ENCODE data around the gene PCBP4.
A peak's percentile ranks its signal among the peaks of the same experiment; 100 is the strongest.

PCBP4 gene

DNA sequence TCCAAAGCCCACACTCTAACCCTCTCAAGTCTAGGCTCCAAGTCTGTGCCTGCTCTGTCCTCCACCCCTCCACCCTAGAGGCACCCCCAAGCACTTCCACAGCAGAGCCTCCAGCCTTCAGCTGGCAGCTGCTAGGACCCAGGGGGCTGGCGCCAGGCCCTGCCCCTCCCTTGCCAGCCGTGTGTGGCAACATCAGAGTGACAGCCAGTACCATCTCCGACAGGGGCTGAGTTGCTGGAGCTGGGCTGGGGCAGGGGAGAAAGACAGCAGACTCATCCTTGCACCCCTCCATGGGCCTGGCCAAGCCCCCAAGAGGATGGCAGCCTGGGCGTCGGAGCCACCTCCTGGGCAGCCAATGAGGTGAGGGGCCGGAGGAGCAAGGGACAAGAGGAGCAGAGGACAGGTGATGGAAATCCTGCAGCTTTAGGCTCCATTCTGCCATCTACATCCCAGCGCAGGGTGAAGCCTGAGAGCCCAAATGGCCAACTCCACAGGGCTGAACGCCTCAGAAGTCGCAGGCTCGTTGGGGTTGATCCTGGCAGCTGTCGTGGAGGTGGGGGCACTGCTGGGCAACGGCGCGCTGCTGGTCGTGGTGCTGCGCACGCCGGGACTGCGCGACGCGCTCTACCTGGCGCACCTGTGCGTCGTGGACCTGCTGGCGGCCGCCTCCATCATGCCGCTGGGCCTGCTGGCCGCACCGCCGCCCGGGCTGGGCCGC, 11.9 kb downstream of the PCBP4 start, which contains the start of gene GPR62:
TSS of gene GPR62 (plus strand) at position 207 of the 718 bp plus-strand sequence. CDS start at position 479, 272 bp downstream.
- peak within 1 kb of the TSS; percentile 26 for H3K4me3 ChIP-seq (ENCODE audit: low read depth, low read length)
- TF ChIP-seq, protein P1, sequence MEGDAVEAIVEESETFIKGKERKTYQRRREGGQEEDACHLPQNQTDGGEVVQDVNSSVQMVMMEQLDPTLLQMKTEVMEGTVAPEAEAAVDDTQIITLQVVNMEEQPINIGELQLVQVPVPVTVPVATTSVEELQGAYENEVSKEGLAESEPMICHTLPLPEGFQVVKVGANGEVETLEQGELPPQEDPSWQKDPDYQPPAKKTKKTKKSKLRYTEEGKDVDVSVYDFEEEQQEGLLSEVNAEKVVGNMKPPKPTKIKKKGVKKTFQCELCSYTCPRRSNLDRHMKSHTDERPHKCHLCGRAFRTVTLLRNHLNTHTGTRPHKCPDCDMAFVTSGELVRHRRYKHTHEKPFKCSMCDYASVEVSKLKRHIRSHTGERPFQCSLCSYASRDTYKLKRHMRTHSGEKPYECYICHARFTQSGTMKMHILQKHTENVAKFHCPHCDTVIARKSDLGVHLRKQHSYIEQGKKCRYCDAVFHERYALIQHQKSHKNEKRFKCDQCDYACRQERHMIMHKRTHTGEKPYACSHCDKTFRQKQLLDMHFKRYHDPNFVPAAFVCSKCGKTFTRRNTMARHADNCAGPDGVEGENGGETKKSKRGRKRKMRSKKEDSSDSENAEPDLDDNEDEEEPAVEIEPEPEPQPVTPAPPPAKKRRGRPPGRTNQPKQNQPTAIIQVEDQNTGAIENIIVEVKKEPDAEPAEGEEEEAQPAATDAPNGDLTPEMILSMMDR (IDR thresholded peaks at IDR 0.05; ENCODE audit: low read depth, low read length, missing control alignments), result no peak
- in situ Hi-C loops (cut with HindIII; ENCODE audit: low sequenced_read_pairs), result no loop called here
- DNase-seq (ENCODE audit: low read depth), result no peak

DNA sequence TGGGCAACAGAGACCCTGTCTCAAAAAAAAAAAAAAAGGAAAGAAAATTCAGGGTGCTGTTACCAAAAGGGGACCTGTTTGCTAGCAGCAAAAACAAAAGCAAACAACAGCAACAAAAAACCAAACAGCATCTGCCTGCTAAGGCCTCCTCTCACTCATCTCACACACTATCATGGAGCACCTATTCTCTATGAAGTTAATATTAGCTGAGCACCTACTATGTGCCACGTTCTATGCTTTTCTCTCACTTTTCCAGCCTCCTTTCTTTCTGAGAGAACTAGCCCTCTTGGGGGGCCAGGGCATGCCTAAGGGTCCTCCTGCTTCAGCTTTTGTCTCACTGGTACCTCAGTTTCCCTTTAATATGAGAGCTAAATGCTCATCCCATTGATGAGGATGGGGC, 12.5 kb downstream of the PCBP4 start:
- TF ChIP-seq, protein P1 (IDR thresholded peaks at IDR 0.05; ENCODE audit: low read depth, low read length, missing control alignments), result no peak
- in situ Hi-C loops (cut with HindIII; ENCODE audit: low sequenced_read_pairs), result no loop called here
- no peak overlapping the region for H3K4me3 ChIP-seq (ENCODE audit: low read depth, low read length)
- no peak for DNase-seq (ENCODE audit: low read depth)

DNA sequence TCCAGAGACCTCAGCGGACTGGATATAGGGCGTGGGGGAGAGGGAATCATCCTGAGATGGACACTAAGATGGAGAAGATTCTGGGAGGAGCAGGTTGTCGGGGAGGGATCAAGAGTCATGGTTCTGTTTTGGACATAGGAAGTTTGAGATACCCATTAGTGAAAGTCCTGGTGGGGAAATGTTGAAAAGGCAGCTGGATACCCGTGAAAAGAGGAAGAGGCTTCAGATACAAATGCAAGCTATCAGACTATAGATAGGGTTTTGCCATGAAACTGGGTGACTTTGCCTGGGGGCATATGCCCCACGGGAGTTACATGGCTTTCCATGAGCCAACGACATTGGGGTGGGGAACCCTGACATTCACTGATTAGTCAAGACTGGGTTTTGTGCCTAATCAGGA, 13.1 kb downstream of the PCBP4 start:
- TF ChIP-seq, protein P1 (IDR thresholded peaks at IDR 0.05; ENCODE audit: low read depth, low read length, missing control alignments), result no peak
- no peak for DNase-seq (ENCODE audit: low read depth)
- H3K4me3 ChIP-seq (ENCODE audit: low read depth, low read length), result no peak overlapping the region
- in situ Hi-C loops (cut with HindIII; ENCODE audit: low sequenced_read_pairs), result no loop called here

DNA sequence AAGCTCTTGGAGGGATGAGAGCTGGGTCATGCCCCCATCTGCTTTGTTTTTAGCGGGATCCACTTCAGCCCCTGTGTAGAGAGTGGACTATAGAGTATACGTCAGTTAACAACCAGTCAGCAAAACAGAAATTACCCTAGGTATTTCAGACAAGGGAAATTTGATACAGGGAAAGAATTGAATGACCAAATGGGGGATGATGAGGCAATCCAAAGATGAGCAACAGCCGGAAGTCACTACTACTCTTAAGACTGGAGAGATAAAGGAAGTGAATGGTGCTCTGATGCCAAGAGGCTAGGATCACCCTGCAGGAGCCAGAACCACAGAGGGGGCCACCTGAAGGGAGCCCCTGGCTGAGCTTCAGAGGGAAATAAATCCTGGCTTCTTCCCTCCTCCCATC, 13.8 kb downstream of the PCBP4 start:
- in situ Hi-C loops (cut with HindIII; ENCODE audit: low sequenced_read_pairs), result no loop called here
- H3K4me3 ChIP-seq (ENCODE audit: low read depth, low read length), result no peak overlapping the region
- TF ChIP-seq, protein P1 (IDR thresholded peaks at IDR 0.05; ENCODE audit: low read depth, low read length, missing control alignments), result no peak
- DNase-seq (ENCODE audit: low read depth), result no peak

GRCh38 chr3:51950899-51951298, 16.4 kb downstream of the PCBP4 start:
- in situ Hi-C loops (cut with HindIII; ENCODE audit: low sequenced_read_pairs), result no loop called here
- TF ChIP-seq, protein P1 (IDR thresholded peaks at IDR 0.05; ENCODE audit: low read depth, low read length, missing control alignments), result no peak
- DNase-seq (ENCODE audit: low read depth), result no peak
- no peak overlapping the region for H3K4me3 ChIP-seq (ENCODE audit: low read depth, low read length)

DNA sequence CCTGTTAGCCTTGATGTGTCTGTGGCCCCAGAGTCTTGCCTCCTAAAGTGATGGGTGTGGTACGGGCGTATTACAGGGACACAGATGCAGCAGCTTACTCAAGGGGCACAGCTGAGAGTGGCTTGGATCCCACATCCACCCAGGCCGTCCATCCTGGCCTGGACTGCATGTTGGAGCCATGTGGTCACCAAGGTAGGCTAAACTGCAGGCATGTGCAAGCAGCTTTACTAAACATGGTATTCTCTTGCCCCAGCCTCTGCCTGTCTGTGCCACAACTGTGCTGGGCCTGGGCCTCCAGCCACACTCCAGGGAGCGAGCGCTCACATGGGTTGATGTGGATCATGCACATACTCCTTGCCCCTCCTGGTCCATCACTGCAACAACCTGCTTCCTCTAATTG, 18.1 kb downstream of the PCBP4 start:
- in situ Hi-C loops (cut with HindIII; ENCODE audit: low sequenced_read_pairs), result no loop called here
- H3K4me3 ChIP-seq (ENCODE audit: low read depth, low read length), result no peak overlapping the region
- DNase-seq (ENCODE audit: low read depth), result no peak
- TF ChIP-seq, protein P1 (IDR thresholded peaks at IDR 0.05; ENCODE audit: low read depth, low read length, missing control alignments), result no peak

Measured in astrocyte of the cerebellum (primary cell).